ENCODE data around the gene HTR3A.

The HTR3A gene

GRCh38 chr11:113974741-113975470 lies at the start of gene HTR3A (continued):
- TF ChIP-seq, protein P1, sequence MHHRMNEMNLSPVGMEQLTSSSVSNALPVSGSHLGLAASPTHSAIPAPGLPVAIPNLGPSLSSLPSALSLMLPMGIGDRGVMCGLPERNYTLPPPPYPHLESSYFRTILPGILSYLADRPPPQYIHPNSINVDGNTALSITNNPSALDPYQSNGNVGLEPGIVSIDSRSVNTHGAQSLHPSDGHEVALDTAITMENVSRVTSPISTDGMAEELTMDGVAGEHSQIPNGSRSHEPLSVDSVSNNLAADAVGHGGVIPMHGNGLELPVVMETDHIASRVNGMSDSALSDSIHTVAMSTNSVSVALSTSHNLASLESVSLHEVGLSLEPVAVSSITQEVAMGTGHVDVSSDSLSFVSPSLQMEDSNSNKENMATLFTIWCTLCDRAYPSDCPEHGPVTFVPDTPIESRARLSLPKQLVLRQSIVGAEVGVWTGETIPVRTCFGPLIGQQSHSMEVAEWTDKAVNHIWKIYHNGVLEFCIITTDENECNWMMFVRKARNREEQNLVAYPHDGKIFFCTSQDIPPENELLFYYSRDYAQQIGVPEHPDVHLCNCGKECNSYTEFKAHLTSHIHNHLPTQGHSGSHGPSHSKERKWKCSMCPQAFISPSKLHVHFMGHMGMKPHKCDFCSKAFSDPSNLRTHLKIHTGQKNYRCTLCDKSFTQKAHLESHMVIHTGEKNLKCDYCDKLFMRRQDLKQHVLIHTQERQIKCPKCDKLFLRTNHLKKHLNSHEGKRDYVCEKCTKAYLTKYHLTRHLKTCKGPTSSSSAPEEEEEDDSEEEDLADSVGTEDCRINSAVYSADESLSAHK (tag by site-specific recombination; IDR thresholded peaks at IDR 0.05): no peak
- no peak for TF ChIP-seq ZNF174 (tag by site-specific recombination; IDR thresholded peaks at IDR 0.05)
- no peak for TF ChIP-seq ZNF112 (tag by site-specific recombination; IDR thresholded peaks at IDR 0.05)
- TF ChIP-seq ZNF221 (tag by site-specific recombination; IDR thresholded peaks at IDR 0.05; ENCODE audit: borderline replicate concordance): no peak
- TF ChIP-seq IKZF3 (tag by site-specific recombination; IDR thresholded peaks at IDR 0.05): peak; percentile 95
- no peak for TF ChIP-seq SCRT1 (tag by site-specific recombination; IDR thresholded peaks at IDR 0.05; ENCODE audit: borderline replicate concordance)
- TF ChIP-seq ZNF558 (tag by site-specific recombination; IDR thresholded peaks at IDR 0.05): no peak
- TF ChIP-seq ZNF677 (tag by site-specific recombination; IDR thresholded peaks at IDR 0.05): no peak
- TF ChIP-seq ZNF623 (tag by site-specific recombination; IDR thresholded peaks at IDR 0.05): no peak
- no peak for TF ChIP-seq ZNF658 (tag by site-specific recombination; IDR thresholded peaks at IDR 0.05)
- no peak for TF ChIP-seq GLI2 (tag by site-specific recombination; IDR thresholded peaks at IDR 0.05; ENCODE audit: borderline replicate concordance, low read depth)
- TF ChIP-seq ZNF394 (tag by site-specific recombination; IDR thresholded peaks at IDR 0.05; ENCODE audit: borderline replicate concordance): peak; percentile 60; the same call in 1 of the 2 replicates
- no peak for TF ChIP-seq ZNF248 (tag by site-specific recombination; IDR thresholded peaks at IDR 0.05)
- TF ChIP-seq ZNF121 (tag by site-specific recombination; IDR thresholded peaks at IDR 0.05): no peak
- no peak for TF ChIP-seq HOXC10 (CRISPR knock-in tag; IDR thresholded peaks at IDR 0.05)
- TF ChIP-seq, protein P2, sequence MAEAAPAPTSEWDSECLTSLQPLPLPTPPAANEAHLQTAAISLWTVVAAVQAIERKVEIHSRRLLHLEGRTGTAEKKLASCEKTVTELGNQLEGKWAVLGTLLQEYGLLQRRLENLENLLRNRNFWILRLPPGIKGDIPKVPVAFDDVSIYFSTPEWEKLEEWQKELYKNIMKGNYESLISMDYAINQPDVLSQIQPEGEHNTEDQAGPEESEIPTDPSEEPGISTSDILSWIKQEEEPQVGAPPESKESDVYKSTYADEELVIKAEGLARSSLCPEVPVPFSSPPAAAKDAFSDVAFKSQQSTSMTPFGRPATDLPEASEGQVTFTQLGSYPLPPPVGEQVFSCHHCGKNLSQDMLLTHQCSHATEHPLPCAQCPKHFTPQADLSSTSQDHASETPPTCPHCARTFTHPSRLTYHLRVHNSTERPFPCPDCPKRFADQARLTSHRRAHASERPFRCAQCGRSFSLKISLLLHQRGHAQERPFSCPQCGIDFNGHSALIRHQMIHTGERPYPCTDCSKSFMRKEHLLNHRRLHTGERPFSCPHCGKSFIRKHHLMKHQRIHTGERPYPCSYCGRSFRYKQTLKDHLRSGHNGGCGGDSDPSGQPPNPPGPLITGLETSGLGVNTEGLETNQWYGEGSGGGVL (tag by site-specific recombination; IDR thresholded peaks at IDR 0.05): peak; percentile 96
- peak; percentile 75; the same call in 1 of the 2 replicates for TF ChIP-seq KLF7 (tag by site-specific recombination; IDR thresholded peaks at IDR 0.05; ENCODE audit: borderline replicate concordance)
- no peak for TF ChIP-seq ZNF488 (tag by site-specific recombination; IDR thresholded peaks at IDR 0.05)
- TF ChIP-seq ZNF169 (tag by site-specific recombination; IDR thresholded peaks at IDR 0.05): no peak
- no peak for TF ChIP-seq ZNF202 (tag by site-specific recombination; IDR thresholded peaks at IDR 0.05; ENCODE audit: borderline replicate concordance)
- TF ChIP-seq, protein P3, sequence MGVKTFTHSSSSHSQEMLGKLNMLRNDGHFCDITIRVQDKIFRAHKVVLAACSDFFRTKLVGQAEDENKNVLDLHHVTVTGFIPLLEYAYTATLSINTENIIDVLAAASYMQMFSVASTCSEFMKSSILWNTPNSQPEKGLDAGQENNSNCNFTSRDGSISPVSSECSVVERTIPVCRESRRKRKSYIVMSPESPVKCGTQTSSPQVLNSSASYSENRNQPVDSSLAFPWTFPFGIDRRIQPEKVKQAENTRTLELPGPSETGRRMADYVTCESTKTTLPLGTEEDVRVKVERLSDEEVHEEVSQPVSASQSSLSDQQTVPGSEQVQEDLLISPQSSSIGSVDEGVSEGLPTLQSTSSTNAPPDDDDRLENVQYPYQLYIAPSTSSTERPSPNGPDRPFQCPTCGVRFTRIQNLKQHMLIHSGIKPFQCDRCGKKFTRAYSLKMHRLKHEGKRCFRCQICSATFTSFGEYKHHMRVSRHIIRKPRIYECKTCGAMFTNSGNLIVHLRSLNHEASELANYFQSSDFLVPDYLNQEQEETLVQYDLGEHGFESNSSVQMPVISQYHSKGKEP (tag by site-specific recombination; IDR thresholded peaks at IDR 0.05): peak; percentile 97
- no peak for TF ChIP-seq BCL11B (tag by site-specific recombination; IDR thresholded peaks at IDR 0.05; ENCODE audit: low read depth)
- TF ChIP-seq OVOL3 (tag by site-specific recombination; IDR thresholded peaks at IDR 0.05): no peak
- no peak for TF ChIP-seq FEZF1 (tag by site-specific recombination; IDR thresholded peaks at IDR 0.05)
- TF ChIP-seq REPIN1 (tag by site-specific recombination; IDR thresholded peaks at IDR 0.05; ENCODE audit: low read depth): no peak
- TF ChIP-seq, protein P4, sequence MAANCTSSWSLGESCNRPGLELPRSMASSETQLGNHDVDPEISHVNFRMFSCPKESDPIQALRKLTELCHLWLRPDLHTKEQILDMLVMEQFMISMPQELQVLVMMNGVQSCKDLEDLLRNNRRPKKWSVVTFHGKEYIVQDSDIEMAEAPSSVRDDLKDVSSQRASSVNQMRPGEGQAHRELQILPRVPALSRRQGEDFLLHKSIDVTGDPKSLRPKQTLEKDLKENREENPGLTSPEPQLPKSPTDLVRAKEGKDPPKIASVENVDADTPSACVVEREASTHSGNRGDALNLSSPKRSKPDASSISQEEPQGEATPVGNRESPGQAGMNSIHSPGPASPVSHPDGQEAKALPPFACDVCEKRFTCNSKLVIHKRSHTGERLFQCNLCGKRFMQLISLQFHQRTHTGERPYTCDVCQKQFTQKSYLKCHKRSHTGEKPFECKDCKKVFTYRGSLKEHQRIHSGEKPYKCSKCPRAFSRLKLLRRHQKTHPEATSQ (tag by site-specific recombination; IDR thresholded peaks at IDR 0.05): no peak
- no peak for TF ChIP-seq ZNF610 (tag by site-specific recombination; IDR thresholded peaks at IDR 0.05; ENCODE audit: borderline replicate concordance)
- no peak for TF ChIP-seq ZNF571 (tag by site-specific recombination; IDR thresholded peaks at IDR 0.05)
- TF ChIP-seq ZNF324 (tag by site-specific recombination; IDR thresholded peaks at IDR 0.05): peak; percentile 87
- TF ChIP-seq HOXD13 (CRISPR knock-in tag; IDR thresholded peaks at IDR 0.05; ENCODE audit: borderline replicate concordance): no peak
- TF ChIP-seq ZNF510 (tag by site-specific recombination; IDR thresholded peaks at IDR 0.05; ENCODE audit: insufficient replicate concordance): no peak
- peak; percentile 80 for TF ChIP-seq ZNF335 (tag by site-specific recombination; conservative IDR thresholded peaks at IDR 0.05)
- TF ChIP-seq ZNF350 (tag by site-specific recombination; IDR thresholded peaks at IDR 0.05): no peak
- no peak for TF ChIP-seq ZNF473 (tag by site-specific recombination; IDR thresholded peaks at IDR 0.05)

Measured in HEK293 (cell line).